K562 (cell line): ENCODE results near the gene CD248. TPM values are rescaled to one million over a fixed set of nuclear protein-coding genes. Genes with fewer than 3 reads are reported as not detected.
"Not testable (repeated sequence)": the region's sequence is repeated elsewhere in the genome, so short reads cannot be mapped to it uniquely, and the experiment has no call there.

Source experiments
- ATAC-seq: fragments of 200-7000 bp; cut with Tn5 transposase; 3 replicates; pipeline ENCODE4 v1.9.1; 2020; ENCODE audit warnings: moderate library complexity
- BruUV-seq: library from RNA; stranded (reverse); fragments of 400-500 nt; replicated peaks from 2 replicates; lab custom pipeline; 2021; lab: Mats Ljungman, UMichigan
- CTCF ChIA-PET: fragments of 300-600 bp; formaldehyde crosslinking; extraction: SDS; loops from one replicate; lab custom pipeline; 2021; ENCODE audit warnings: low intra/inter-chr PET ratio; lab: Yijun Ruan, JAX
- POLR2A ChIA-PET: fragments of 300-600, 350-650 bp; sonication (Branson Sonifier 250); formaldehyde crosslinking; extraction: SDS; loops from one replicate; lab custom pipeline; 2021; ENCODE audit warnings: antibody characterized with exemption, inconsistent platforms; lab: Yijun Ruan, JAX
- DNase-seq, 4 experiments: peaks; one replicate each; pipeline versions ENCODE4 v3.0.0 to v3.0.0-alpha.2; 2011 to 2018; ENCODE audit warnings: low spot score in 3 of 4, mixed read lengths in 3 of 4; ENCODE audit errors: extremely low read depth in 1 of 4
- FAIRE-seq: peaks from 2 replicates; lab custom pipeline; 2011; peaks lifted over from hg19 to GRCh38; lab: Jason Lieb, UNC
- H2AFZ ChIP-seq: 2 replicates; pipeline ENCODE4 v1.6.0; 2011; ENCODE audit warnings: low read depth, low read length, control low read depth, inconsistent platforms
- H3K27ac ChIP-seq: fragments of 200-600 bp; 3 replicates; pipeline ENCODE4 v1.8.0; 2011; ENCODE audit warnings: low read depth, mild to moderate bottlenecking, control low read depth, inconsistent platforms, low read length, moderate library complexity, mixed read lengths; ENCODE audit errors: extremely low read depth
- H3K27me3 ChIP-seq, 2 experiments: fragments of 300-600 bp in 1 of 2; 2 replicates in 1 of 2; 3 replicates in 1 of 2; pipeline versions ENCODE4 v1.6.0 to v1.8.0; 2011; ENCODE audit warnings: inconsistent platforms in 2 of 2, low read length in 2 of 2, mild to moderate bottlenecking in 1 of 2, mixed read lengths in 1 of 2, moderate library complexity in 1 of 2; ENCODE audit not compliant: control insufficient read depth in 2 of 2, insufficient read depth in 2 of 2
- H3K36me3 ChIP-seq: fragments of 300-600 bp; 3 replicates; pipeline ENCODE4 v1.8.0; 2011; ENCODE audit warnings: mild to moderate bottlenecking, low read length, inconsistent platforms; ENCODE audit not compliant: control insufficient read depth, insufficient read depth
- H3K4me1 ChIP-seq, 2 experiments: fragments of 200-600 bp in 1 of 2; replicated peaks in 1 of 2; 2 replicates in 1 of 2; 3 replicates in 1 of 2; pipeline versions ENCODE4 v1.5.1 to v1.8.0; 2011; ENCODE audit warnings: inconsistent platforms in 2 of 2, low read length in 2 of 2, mild to moderate bottlenecking in 1 of 2, mixed read lengths in 1 of 2, moderate library complexity in 1 of 2; ENCODE audit not compliant: control insufficient read depth in 2 of 2, insufficient read depth in 2 of 2
- H3K4me2 ChIP-seq: 2 replicates; pipeline ENCODE4 v1.6.1; 2011; ENCODE audit warnings: low read length, control low read depth, inconsistent platforms, mixed read lengths; ENCODE audit not compliant: insufficient read depth
- H3K4me3 ChIP-seq: fragments of 200-600 bp; sonication (generic), shearing (Covaris generic); 2 replicates; pipeline ENCODE4 v1.5.1; 2016; ENCODE audit warnings: control low read depth, inconsistent platforms
- H3K79me2 ChIP-seq: fragments of 200-600 bp; 3 replicates; pipeline ENCODE4 v1.8.0; 2011; ENCODE audit warnings: low read length, inconsistent platforms; ENCODE audit not compliant: control insufficient read depth, insufficient read depth
- H3K9ac ChIP-seq, 2 experiments: 2 replicates each; pipeline versions ENCODE4 v1.6.0 to v1.6.1; 2011; ENCODE audit warnings: low read depth in 2 of 2, low read length in 2 of 2, control low read depth in 1 of 2, inconsistent platforms in 1 of 2, mild to moderate bottlenecking in 1 of 2, mixed read lengths in 1 of 2; ENCODE audit not compliant: insufficient read depth in 1 of 2
- H3K9me1 ChIP-seq: one replicate; pipeline ENCODE4 v1.6.0; 2011; ENCODE audit warnings: inconsistent platforms, mild to moderate bottlenecking, low read length, moderate library complexity; ENCODE audit not compliant: control insufficient read depth, insufficient read depth
- H3K9me3 ChIP-seq: replicated peaks from 2 replicates; pipeline ENCODE4 v1.5.1; 2011; ENCODE audit warnings: low read depth, low read length, inconsistent platforms; ENCODE audit not compliant: control insufficient read depth, insufficient read depth
- H4K20me1 ChIP-seq: replicated peaks from 2 replicates; pipeline ENCODE4 v1.6.1; 2011; ENCODE audit warnings: low read length, inconsistent platforms, mixed read lengths; ENCODE audit not compliant: control insufficient read depth, insufficient read depth
- ETV5 ChIP-seq: sonication (generic); formaldehyde crosslinking; IDR thresholded peaks from 2 replicates; pipeline ENCODE4 v1.4.0; 2020; ENCODE audit warnings: low read depth, mild to moderate bottlenecking, missing genetic modification reagents
- GATAD2B ChIP-seq: fragments of 450-650 bp; IDR thresholded peaks from 2 replicates; pipeline ENCODE4 v1.6.1; 2017; ENCODE audit warnings: mild to moderate bottlenecking, borderline replicate concordance
- HMGN3 ChIP-seq: IDR thresholded peaks from 2 replicates; pipeline ENCODE4 v1.6.1; 2011; ENCODE audit warnings: borderline replicate concordance, low read depth, mild to moderate bottlenecking, mixed read lengths, low read length; ENCODE audit not compliant: insufficient read length; ENCODE audit errors: extremely low read depth
- L3MBTL2 ChIP-seq: fragments of 450-650 bp; IDR thresholded peaks from 2 replicates; pipeline ENCODE4 v1.6.1; 2016; ENCODE audit warnings: mild to moderate bottlenecking, moderate library complexity
- RB1 ChIP-seq: fragments of 450-650 bp; IDR thresholded peaks from 2 replicates; pipeline ENCODE4 v1.6.1; 2017; ENCODE audit warnings: low read depth, mild to moderate bottlenecking
- STAT6 ChIP-seq: sonication (generic); formaldehyde crosslinking; IDR thresholded peaks from 2 replicates; pipeline ENCODE4 v1.8.1; 2023; ENCODE audit warnings: mild to moderate bottlenecking, missing genetic modification reagents
- TCF3 ChIP-seq: sonication (generic); formaldehyde crosslinking; IDR thresholded peaks from 2 replicates; pipeline ENCODE4 v1.4.0; 2020; ENCODE audit warnings: mild to moderate bottlenecking, missing genetic modification reagents
- VEZF1 ChIP-seq: fragments of 200-800 bp; sonication (Bioruptor generic); IDR thresholded peaks from 2 replicates; pipeline ENCODE4 v1.6.1; 2017; ENCODE audit warnings: missing genetic modification characterization, missing compliant biosample characterization
- WHSC1 ChIP-seq: IDR thresholded peaks from one replicate; pipeline ENCODE4 v1.6.1; 2012; ENCODE audit warnings: low read length, control low read depth, inconsistent platforms
- ZNF280B ChIP-seq: fragments of 250-450 bp; sonication (Bioruptor Pico); IDR thresholded peaks from 2 replicates; pipeline ENCODE4 v1.5.1; 2021; ENCODE audit warnings: mild to moderate bottlenecking
- ZNF398 ChIP-seq: fragments of 250-450 bp; sonication (Bioruptor Pico); IDR thresholded peaks from 2 replicates; pipeline ENCODE4 v1.8.0; 2021; ENCODE audit warnings: moderate library complexity, mild to moderate bottlenecking, inconsistent platforms
- ZNF668 ChIP-seq: fragments of 250-450 bp; sonication (Bioruptor Pico); IDR thresholded peaks from 2 replicates; pipeline ENCODE4 v1.8.0; 2022; ENCODE audit warnings: mild to moderate bottlenecking, inconsistent platforms
- WGBS: fragments of 100-300 bp; shearing (Covaris generic); methylation state at CpG from one replicate; pipeline ENCODE4 v1.1.6; 2016; ENCODE audit warnings: low coverage, mixed read lengths; ENCODE audit not compliant: insufficient coverage; ENCODE audit errors: missing lambda C conversion rate; 5-methylcytosine and 5-hydroxymethylcytosine counted together
- in situ Hi-C: fragments of 300-500 bp; cut with MboI; formaldehyde crosslinking; loops from 4 replicates; pipeline ENCODE4 v1.15.0; 2018; ENCODE audit warnings: inconsistent platforms, mixed read lengths
- intact Hi-C: fragments of 100-400 bp; cut with micrococcal nuclease; formaldehyde crosslinking; loops from 2 replicates; pipeline ENCODE4 v1.14.2; 2022
- polyA plus RNA-seq, 8 experiments: library from polyadenylated mRNA; depleted of rRNA in 4 of 8; stranded (reverse) in 5 of 8; unstranded in 3 of 8; fragments of >200 nt; fragmentation: Nextera tagmentation in 2 of 8; fragmentation: Illumina TruSeq in 1 of 8; extraction: Ambion mirVana in 2 of 8; extraction: Trizol in 1 of 8; gene quantifications; 2 replicates each; pipeline versions ENCODE4 v1.2.1 to v1.2.3, GENCODE V29; 2011 to 2014; ENCODE audit warnings: inconsistent platforms in 1 of 8, missing spikeins in 1 of 8
- total RNA-seq, 7 experiments: library from RNA; depleted of rRNA in 6 of 7; stranded (reverse); fragments of >200 nt in 6 of 7; fragmentation: Illumina TruSeq in 2 of 7; extraction: Trizol in 2 of 7; gene quantifications; 2 replicates each; pipeline versions ENCODE4 v1.2.1 to v1.2.3, GENCODE V29; 2011 to 2021; ENCODE audit warnings: low replicate concordance in 1 of 7

Gene CD248
- total and polyA plus RNA-seq, 9 of the 15 experiments (the other 6 are each of a cell fraction or from before 2014, with no cell fraction given) = 0.09 TPM; not detected in 8

- TF ChIP-seq STAT6 (CRISPR knock-in tag) (no peak), RB1 (peak; percentile 36; the same call in 1 of the 2 replicates), VEZF1 (CRISPR knock-in tag) (peak; percentile 21; the same call in 1 of the 2 replicates), WHSC1 (no peak), ZNF280B (CRISPR knock-in tag) (no peak), ZNF398 (no peak), ZNF668 (CRISPR knock-in tag) (no peak), ETV5 (CRISPR knock-in tag) (no peak), L3MBTL2 (peak; percentile 42; the same call in 1 of the 2 replicates), GATAD2B (0 out of 2 replicates have a peak, but pooled peaks have one; percentile 33), HMGN3 (no peak), TCF3 (CRISPR knock-in tag) (no peak)
Measured at GRCh38 chr11:66277471-66278362, 39.1 kb downstream of the CD248 start, which contains the start of gene CNIH2 (continued).

GRCh38 chr11:66277064-66277463, 39.8 kb downstream of the CD248 start:
- 66% methylated on average over 4 of the region's 4 CpGs for WGBS
- H3K27me3 ChIP-seq, H3K27ac ChIP-seq, H4K20me1 ChIP-seq, H3K9me3 ChIP-seq, H3K9ac ChIP-seq, DNase-seq, H2AFZ ChIP-seq, H3K9me1 ChIP-seq, CTCF ChIA-PET, FAIRE-seq, H3K79me2 ChIP-seq, H3K4me3 ChIP-seq, intact Hi-C loops, in situ Hi-C loops, H3K4me2 ChIP-seq: not testable (repeated sequence)
- BruUV-seq = TSS peak; percentile 39
- peak; percentile 3; the same call in 1 of the 3 replicates for ATAC-seq
- peaks cover 43% of the 10 kb centered on the region for H3K36me3 ChIP-seq
- POLR2A ChIA-PET = interaction anchor here (0.7 to 1.5 kb wide), 3 partner anchors 9 to 197 kb away, joined by 3 to 5 read pairs (median 3); partner anchors contain the start of gene YIF1A
- H3K4me1 ChIP-seq = peaks cover 0 to 18% of the 10 kb centered on the region in 2 experiments; a peak in 2 of 5 replicates
